HEK293T (cell line): ENCODE results near the gene SGF29.
"Not testable (repeated sequence)": the region's sequence is repeated elsewhere in the genome, so short reads cannot be mapped to it uniquely, and the experiment has no call there.

Experiments
- CTCF ChIA-PET: fragments of 350-600 bp; formaldehyde crosslinking; extraction: SDS; loops from one replicate; lab custom pipeline; 2021; ENCODE audit warnings: antibody characterized with exemption, inconsistent platforms; lab: Yijun Ruan, JAX
- POLR2A ChIA-PET: fragments of 350-600 bp; formaldehyde crosslinking; extraction: SDS; loops from one replicate; lab custom pipeline; 2020; ENCODE audit warnings: antibody characterized with exemption, inconsistent platforms; lab: Yijun Ruan, JAX
- DNase-seq: peaks from one replicate; pipeline ENCODE4 v3.0.0; 2012; ENCODE audit warnings: mixed read lengths; ENCODE audit errors: extremely low spot score
- ARNT ChIP-seq: fragments of 450-650 bp; IDR thresholded peaks from 2 replicates; pipeline ENCODE4 v1.6.1; 2017; ENCODE audit warnings: mild to moderate bottlenecking
- BHLHE40 ChIP-seq: fragments of 450-650 bp; IDR thresholded peaks from 2 replicates; pipeline ENCODE4 v1.6.1; 2016; ENCODE audit warnings: mild to moderate bottlenecking, moderate library complexity, borderline replicate concordance
- CTBP1 ChIP-seq: fragments of 450-650 bp; IDR thresholded peaks from 2 replicates; pipeline ENCODE4 v1.6.1; 2016; ENCODE audit warnings: borderline replicate concordance
- ELF4 ChIP-seq: fragments of 450-650 bp; IDR thresholded peaks from 2 replicates; pipeline ENCODE4 v1.6.1; 2017; ENCODE audit warnings: antibody characterized with exemption
- FOXA1 ChIP-seq: fragments of 450-650 bp; IDR thresholded peaks from 2 replicates; pipeline ENCODE4 v1.6.1; 2016; ENCODE audit warnings: mild to moderate bottlenecking
- FOXK2 ChIP-seq: fragments of 450-650 bp; IDR thresholded peaks from 2 replicates; pipeline ENCODE4 v1.6.1; 2016; ENCODE audit warnings: mild to moderate bottlenecking
- FOXM1 ChIP-seq: fragments of 450-650 bp; IDR thresholded peaks from 2 replicates; pipeline ENCODE4 v1.6.1; 2017; ENCODE audit warnings: mild to moderate bottlenecking, borderline replicate concordance
- HDGF ChIP-seq: fragments of 450-650 bp; IDR thresholded peaks from 2 replicates; pipeline ENCODE4 v1.6.1; 2017; ENCODE audit warnings: antibody characterized with exemption, borderline replicate concordance
- L3MBTL2 ChIP-seq: fragments of 450-650 bp; conservative IDR thresholded peaks from 2 replicates; pipeline ENCODE4 v1.6.1; 2016; ENCODE audit warnings: mild to moderate bottlenecking
- LEF1 ChIP-seq: fragments of 450-650 bp; IDR thresholded peaks from 2 replicates; pipeline ENCODE4 v1.6.1; 2017; ENCODE audit warnings: mild to moderate bottlenecking, borderline replicate concordance
- NFRKB ChIP-seq: fragments of 450-650 bp; IDR thresholded peaks from 2 replicates; pipeline ENCODE4 v1.6.1; 2016; ENCODE audit warnings: mild to moderate bottlenecking, moderate library complexity
- SP1 ChIP-seq: fragments of 450-650 bp; IDR thresholded peaks from 2 replicates; pipeline ENCODE4 v1.6.1; 2017
- SUZ12 ChIP-seq: fragments of 450-650 bp; IDR thresholded peaks from 2 replicates; pipeline ENCODE4 v1.6.1; 2016; ENCODE audit warnings: mild to moderate bottlenecking
- TARDBP ChIP-seq: fragments of 450-650 bp; IDR thresholded peaks from 2 replicates; pipeline ENCODE4 v1.6.1; 2016
- ZNF384 ChIP-seq: fragments of 450-650 bp; IDR thresholded peaks from 2 replicates; pipeline ENCODE4 v1.6.1; 2016
- TF ChIP-seq, protein P1 (sequence below): fragments of 450-650 bp; IDR thresholded peaks from 2 replicates; pipeline ENCODE4 v1.6.1; 2016

The SGF29 gene

DNA sequence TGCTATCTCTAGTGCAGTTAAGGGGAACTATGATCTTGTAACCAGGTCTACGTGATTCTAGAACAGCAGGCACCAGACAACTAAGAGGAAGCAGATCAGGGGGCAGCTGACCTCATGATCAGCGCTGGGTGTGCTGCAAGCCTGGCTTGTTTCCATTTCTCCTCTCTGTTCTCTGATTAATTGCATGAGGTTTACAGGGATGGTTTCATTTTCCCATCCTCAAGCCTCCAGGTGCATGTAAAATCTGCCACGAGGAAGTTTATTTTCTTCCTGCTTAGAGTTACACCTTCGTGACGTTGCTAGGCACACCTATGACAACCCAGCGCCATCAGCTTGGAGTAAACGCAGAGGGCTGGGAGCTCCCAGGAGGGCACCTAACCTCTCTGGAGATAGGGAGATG, 10.6 kb upstream of the SGF29 start:
- POLR2A ChIA-PET = interaction anchor here (1.0 kb wide), 1 partner anchor 11 kb away, joined by 3 read pairs; no protein-coding TSS in a partner anchor
- CTCF ChIA-PET = no interaction called here
- no peak for DNase-seq
- no peak for TF ChIP-seq TARDBP
- TF ChIP-seq SUZ12 = no peak
- TF ChIP-seq, protein P1, sequence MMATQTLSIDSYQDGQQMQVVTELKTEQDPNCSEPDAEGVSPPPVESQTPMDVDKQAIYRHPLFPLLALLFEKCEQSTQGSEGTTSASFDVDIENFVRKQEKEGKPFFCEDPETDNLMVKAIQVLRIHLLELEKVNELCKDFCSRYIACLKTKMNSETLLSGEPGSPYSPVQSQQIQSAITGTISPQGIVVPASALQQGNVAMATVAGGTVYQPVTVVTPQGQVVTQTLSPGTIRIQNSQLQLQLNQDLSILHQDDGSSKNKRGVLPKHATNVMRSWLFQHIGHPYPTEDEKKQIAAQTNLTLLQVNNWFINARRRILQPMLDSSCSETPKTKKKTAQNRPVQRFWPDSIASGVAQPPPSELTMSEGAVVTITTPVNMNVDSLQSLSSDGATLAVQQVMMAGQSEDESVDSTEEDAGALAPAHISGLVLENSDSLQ = no peak
- TF ChIP-seq HDGF = no peak
- no peak for TF ChIP-seq BHLHE40
- no peak for TF ChIP-seq LEF1
- TF ChIP-seq ZNF384 = no peak
- no peak for TF ChIP-seq FOXA1
- TF ChIP-seq FOXM1 = no peak
- TF ChIP-seq ARNT = no peak
- TF ChIP-seq SP1 = no peak
- TF ChIP-seq ELF4 = no peak

DNA sequence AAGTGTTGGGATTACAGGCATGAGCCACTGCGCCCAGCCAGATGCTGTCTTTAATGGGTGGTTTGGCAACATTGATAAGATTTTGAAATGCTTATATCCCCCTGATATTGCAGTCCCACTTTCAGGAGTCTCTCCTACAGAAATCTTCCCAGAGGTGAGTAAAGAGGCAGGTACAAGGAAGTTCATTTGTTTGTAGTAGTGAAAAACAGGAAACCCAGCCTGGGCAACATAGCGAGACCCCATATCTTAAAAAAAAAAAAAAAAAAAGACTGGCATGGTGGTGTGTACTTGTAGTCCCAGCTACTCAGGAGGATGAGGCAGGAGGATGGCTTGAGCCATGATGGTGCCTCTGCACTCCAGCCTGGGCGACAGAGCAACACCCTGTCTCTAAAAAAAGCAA, 8.7 kb upstream of the SGF29 start:
- DNase-seq = no peak
- POLR2A ChIA-PET = no interaction called here
- CTCF ChIA-PET = no interaction called here
- TF ChIP-seq FOXK2 (no peak), TARDBP (no peak), LEF1 (no peak), CTBP1 (no peak), FOXM1 (no peak), SUZ12 (no peak), FOXA1 (no peak), ZNF384 (no peak), SP1 (no peak), ELF4 (no peak), L3MBTL2 (no peak), BHLHE40 (no peak)
- TF ChIP-seq, protein P1 = no peak

DNA sequence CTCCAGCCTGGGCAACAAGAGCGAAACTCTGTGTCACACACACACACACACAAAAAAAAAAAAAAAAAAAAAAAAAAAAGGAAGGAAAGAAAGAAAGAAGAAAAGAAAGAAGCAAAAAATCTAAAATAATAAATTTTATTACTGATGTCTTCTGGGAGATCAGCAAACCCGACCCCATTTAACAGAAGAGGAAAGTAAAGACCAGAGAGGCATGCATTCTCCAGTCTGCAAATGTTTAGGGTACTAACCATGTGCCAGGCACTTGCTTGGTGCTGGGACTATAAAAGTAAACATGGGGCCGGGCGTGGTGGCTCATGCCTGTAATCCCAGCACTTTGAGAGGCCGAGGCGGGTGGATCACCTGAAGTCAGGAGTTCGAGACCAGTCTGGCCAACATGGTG, 7.8 kb upstream of the SGF29 start:
- CTCF ChIA-PET, POLR2A ChIA-PET, DNase-seq: not testable (repeated sequence)

DNA sequence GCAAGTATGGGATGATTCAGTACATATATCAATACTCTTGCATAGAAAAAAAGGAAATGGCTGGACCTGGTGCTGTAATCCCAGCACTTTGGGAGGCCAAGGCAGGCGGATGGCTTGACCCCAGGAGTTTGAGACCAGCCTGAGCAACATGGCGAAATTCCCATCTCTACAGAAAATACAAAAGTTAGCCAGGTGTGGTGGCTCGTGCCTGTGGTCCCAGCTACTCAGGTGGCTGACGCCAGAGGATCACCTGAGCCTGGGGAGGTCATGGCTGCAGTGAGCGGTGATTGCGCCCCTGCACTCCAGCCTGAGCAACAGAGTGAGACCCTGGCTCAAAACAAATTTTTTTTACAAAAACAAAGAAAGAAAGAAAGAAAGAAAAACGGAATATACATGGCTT, 7.1 kb upstream of the SGF29 start:
- CTCF ChIA-PET = no interaction called here
- no peak for TF ChIP-seq TARDBP
- DNase-seq = no peak
- POLR2A ChIA-PET = no interaction called here

DNA sequence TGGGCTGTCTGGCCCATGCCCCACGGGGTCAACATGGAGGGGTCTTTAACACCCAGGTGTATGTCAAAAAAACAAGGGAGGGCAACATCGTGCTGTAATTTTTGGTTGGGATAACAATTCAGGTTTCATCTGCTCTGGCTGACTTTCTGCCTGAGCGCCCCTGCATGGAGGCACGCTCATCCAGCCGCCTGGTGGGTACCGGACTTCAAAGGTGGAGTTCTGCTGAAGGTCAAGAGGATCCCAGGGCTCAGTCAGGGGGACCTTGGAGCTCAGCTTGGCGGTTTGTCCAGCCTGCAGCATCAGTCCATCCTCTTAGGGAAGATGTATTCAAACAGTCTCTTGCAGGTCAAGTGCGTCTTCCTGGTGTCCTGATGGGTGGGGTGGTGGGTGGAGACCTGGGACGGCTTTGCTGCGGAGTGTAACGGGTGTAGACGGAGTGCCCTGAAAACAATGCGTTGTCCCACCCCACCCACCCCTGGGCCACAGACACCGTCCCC, 5.4 kb upstream of the SGF29 start:
- TF ChIP-seq ZNF384 (no peak), HDGF (no peak), FOXM1 (no peak), TARDBP (no peak), L3MBTL2 (no peak), FOXK2 (no peak), ELF4 (no peak), SP1 (no peak), ARNT (no peak), BHLHE40 (no peak), NFRKB (no peak), CTBP1 (no peak), LEF1 (no peak), SUZ12 (no peak), FOXA1 (no peak)
- TF ChIP-seq, protein P1 = no peak
- POLR2A ChIA-PET = no interaction called here
- DNase-seq = no peak
- CTCF ChIA-PET = no interaction called here

DNA sequence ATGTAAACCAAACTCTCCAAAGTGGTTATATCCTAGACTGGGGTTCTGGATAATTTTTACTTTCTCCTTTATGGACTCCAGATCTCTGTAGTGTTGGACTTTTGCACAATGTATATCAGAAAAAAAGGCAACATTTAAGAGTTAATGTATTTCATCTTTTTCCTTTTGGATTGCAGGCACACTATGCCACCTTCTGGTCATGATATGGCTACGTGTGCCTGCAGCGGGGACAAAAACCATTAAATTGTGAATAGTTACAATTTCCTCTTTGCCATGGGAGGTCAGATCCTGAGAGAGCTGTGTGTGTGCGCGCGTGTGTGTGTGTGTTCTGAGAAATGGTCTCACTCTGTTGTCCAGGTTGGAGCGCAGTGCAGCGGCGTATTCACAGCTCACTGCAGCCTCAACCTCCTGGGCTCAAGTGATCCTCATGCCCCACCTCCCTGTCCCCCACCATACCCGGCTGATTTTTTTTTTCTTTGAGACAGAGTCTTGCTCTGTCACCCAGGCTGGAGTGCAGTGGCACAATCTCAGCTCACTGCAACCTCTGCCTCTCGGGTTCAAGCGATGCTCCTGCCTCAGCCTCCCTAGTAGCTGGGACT, 4.3 kb upstream of the SGF29 start:
- TF ChIP-seq BHLHE40 = no peak
- no peak for TF ChIP-seq L3MBTL2
- TF ChIP-seq FOXM1 = no peak
- TF ChIP-seq SUZ12 = no peak
- no peak for TF ChIP-seq HDGF
- TF ChIP-seq ZNF384 = no peak
- no peak for TF ChIP-seq TARDBP
- no peak for TF ChIP-seq SP1
- TF ChIP-seq LEF1 = no peak
- no peak for TF ChIP-seq FOXK2
- TF ChIP-seq FOXA1 = no peak
- TF ChIP-seq ARNT = no peak
- TF ChIP-seq NFRKB = no peak
- no peak for TF ChIP-seq ELF4
- no peak for TF ChIP-seq CTBP1
- TF ChIP-seq, protein P1 = no peak
- CTCF ChIA-PET = interaction anchor here (0.8 kb wide), 1 partner anchor 15 kb away, joined by 3 read pairs; no protein-coding TSS in a partner anchor
- POLR2A ChIA-PET = no interaction called here

More for the DNA sequence above, 4.3 kb upstream of the SGF29 start:
- DNase-seq = no peak
